Activated CD4-positive, CD25-positive, alpha-beta regulatory T cell (primary cell): ENCODE results near the gene ST6GALNAC3.

Experiments used
- DNase-seq, 4 experiments: peaks; one replicate each; lab custom pipeline; 2025; lab: John Stamatoyannopoulos, UW

The ST6GALNAC3 gene

DNA sequence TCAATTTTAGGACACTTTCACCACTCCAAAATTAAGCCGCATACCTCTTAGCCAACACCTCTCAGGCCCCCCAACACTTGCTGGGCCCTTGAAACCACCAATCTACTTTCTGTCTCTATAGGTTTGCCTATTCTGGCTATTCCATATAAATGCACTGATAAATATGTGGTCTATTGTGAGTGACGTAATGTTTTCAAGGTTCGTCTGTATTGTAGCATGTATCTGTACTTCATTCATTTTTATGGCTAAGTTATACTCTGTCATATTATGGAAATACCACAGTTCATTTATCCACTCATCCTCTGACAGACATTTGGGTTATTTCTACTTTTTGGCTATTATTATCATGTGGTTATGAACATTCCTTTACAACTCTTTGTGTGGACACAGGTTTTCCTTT lies 432.8 kb downstream of the ST6GALNAC3 start:
- no peak for DNase-seq

DNA sequence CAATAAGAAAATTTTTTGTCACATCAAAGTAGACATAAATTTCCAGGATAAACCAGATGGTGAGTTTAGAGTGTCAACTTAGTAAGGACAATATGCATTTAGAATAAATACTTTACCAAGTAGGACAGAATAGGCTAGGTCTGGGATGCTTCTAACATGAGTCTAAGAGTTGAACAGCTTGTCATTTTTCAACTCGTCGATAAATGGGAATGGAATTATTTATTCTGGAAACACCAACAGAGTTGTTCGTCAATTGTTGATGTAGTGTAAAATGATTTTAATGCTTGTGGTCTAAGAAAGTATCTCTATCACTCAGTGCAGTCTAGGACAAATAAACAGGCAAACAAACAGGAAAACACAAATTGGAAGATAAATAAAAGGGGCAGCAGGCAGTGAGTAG lies 434.3 kb downstream of the ST6GALNAC3 start:
- DNase-seq, result no peak

DNA sequence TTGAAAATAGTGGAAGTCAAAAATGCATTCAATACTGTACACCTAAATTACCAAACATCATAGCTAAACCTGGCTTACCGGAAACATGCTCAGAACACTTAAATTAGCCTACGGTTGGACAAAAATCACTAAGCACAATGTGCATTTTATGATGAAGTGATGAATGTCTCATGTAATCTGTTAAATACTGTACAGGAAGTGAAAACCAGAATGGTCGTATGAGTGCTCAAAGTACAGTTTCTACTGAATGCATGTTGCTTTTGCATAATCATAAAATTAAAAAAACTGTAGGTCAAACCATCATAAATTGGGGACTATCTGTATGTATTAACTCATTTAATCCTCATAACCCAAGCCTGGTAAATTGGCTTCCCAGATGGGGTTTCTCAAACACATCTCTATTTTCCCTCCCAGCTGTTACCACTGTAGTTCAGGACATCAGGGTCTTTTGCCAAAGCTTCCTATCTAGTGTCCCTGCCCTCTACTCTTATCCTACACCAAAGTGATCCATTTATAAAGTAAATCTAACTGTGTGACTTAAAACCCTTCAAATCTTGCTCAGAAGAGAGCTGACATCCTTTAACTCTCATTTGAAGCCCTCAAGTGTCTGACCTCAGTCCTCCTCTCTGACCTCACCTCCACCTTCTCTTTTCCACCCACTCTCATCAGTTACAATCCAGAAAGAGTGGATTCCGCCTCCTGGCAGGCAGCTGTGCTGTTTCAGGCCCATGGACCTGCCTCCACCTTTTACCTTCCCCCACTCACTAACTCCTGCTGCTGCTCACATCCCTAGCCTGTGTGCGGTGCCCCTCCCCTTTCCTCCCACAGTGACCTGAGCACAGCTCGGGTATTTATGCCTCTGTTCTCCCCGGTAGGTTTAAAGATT lies 436.4 kb downstream of the ST6GALNAC3 start:
- DNase-seq, result no peak

DNA sequence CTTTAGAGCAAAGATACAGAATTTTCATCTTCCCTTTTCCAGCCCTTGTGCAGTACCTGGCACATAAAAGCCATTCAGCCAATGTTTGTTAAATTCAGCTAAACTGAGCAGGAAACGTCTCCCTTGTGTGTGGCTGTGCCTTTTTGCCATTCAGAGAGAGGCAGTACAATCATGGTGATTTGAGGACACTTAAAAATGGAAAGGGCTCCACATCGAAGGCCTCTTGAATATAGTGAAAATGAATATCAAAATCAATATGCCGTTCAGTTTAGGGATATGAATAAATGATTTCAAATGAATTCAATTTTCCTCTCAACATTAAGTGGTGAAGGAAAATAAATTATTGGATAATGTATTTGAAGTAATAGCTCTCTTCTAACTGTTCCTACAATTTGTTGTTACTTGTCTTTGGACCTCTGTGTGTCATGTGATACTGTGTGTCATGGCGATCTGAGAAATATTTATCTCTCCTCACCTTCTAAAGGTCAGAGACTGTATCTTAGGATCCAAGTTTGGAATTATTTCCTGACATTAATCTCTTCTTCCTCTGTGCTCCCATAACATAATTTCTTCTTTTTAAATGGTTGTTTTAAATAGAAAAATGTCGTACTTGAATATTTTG lies 437.1 kb downstream of the ST6GALNAC3 start:
- DNase-seq, result no peak

DNA sequence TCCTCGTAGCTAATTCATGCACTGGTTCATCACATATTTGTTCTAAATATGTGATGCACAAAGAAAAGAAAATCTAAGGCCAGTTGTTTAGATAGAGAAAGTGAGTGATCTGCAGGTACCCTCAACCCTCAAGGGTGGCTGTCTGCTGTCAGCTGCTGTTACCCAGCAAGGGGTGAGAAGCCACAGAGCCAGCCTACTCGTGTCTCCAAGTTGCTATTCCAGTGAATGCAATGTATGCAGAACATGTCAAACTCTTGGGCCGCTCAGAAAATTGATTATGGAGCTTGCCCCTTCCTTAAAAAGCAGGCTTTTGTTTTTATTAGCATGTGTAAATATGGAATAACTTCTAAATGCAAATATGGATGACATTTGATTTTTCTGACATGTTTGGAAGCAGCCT lies 456.4 kb downstream of the ST6GALNAC3 start:
- DNase-seq, result no peak

DNA sequence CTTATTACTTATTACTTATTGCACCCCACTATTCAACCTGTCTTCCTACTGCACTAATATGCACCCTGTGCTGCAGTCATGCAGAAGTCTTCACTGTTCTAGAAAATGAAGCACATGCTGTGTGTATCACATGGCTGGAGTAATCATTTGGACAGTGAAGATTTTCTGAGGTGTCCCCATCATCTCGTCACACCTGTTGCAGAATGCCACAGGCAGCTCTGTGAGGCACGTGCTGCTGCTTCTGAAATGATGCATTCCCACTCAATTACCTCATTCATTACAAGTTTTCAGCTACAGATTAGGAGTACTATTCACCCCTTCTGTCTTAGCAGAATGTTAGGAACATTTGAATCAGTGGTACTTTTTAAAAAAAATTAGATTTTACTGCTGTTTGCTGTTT lies 467.1 kb downstream of the ST6GALNAC3 start:
- no peak for DNase-seq

DNA sequence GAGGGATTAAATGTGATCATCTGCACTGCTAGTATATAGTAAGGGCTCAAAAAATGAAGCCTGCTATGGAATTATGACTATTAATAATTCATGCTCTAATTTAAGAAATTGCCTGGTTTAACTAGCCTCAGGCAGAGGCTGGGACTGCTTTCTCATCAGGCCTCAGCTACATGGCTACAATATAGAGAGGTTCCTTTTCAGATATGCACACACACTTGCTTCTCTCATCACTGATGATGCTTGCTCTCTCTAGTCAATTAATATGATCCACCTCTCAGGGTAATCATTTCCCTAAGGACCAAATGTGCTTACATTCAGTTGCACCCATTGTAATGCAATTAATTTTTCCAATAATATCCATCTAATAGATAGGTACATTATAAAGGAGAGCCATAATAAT lies 467.8 kb downstream of the ST6GALNAC3 start:
- no peak for DNase-seq

DNA sequence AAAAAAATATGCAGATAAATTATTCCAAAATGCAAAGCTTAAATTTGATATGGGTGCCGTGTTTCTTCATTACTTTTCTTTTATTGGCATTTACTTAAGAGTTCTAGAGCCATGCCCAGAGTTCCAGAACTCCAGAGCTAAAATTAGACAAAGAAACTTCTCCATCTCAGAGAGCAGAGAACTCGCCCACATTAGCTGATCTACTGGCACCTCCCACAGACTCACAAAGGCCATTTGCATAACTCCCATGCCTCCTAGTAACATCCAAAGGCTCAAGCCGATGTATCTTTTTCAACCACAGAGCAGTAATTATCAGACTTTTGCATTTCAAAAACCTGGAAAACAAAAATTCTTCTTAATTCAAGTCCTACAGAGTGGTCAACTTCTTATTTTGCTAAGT lies 468.9 kb downstream of the ST6GALNAC3 start:
- DNase-seq, result no peak

DNA sequence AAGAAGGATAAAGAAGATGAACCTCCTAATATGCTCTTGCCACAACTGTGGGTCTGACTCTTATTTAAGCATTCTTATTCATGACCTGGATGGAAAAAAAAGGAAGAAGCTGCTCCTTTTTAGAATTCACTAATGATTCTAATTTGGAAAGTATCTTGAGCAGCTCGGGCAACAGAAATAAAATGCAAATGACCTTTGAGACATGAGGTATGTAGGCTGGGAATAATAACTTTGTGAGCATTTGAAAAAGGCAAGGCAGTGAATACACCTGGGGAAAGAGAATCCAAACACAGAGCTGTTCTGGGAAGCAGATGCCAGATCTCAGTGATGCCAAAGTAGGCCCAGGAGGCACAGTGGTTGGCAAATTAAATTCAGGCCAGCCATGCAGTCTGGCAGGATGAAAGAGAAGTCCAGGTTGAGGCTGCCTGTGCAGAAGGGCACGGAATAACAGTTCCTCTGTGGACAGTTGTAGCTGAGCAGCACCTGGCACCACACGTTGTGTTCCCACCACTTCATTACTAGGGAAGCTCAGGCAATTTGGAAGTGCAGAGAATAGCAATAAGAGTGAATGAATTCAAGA lies 471.9 kb downstream of the ST6GALNAC3 start:
- no peak for DNase-seq

DNA sequence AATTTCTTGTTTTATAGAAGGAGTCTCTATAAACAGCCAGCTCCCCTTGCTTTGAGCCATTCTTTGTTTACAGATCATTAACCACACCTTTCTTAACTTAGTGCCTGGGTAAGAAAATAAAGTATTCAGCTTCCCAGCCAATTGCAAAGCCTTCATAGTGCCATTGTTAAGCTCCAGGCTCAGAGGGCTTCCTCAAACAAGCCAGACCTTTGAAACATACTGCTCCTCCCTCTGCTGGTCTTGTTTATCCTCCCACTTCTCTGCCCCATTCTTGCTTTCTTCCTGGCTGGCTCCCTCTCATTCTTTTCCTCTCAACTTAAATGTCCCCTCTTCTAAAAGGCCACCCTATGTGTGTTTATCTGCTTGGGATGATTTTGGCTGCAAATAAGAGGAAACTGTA lies 473.4 kb downstream of the ST6GALNAC3 start:
- no peak for DNase-seq

DNA sequence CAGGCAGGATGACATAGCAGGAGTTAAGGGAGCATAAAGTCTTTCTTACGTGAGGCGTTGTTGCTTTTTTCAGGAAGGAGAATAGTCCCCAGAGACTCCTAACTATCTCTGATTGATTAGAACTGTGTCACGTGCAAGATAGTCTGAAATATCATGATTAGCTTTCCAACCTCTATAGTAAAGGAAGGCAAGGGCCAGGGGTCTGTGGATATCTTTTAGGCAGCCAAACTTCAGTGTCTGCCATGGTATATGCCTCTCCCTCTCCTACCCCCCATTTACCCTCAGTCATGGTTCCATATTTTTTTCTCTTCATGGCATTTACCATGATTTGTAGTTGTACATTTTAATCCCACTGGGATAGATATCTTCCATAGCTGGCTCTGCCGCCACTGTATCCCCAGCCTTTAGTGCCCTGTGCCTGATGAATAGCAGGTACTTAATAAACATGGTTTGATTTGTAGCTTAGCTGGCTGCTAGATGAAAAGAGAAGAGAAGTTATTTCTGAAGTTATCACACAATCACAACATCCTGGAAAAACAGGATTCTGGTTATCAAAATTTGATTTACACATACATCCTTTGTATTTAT lies 474.1 kb downstream of the ST6GALNAC3 start:
- DNase-seq, result no peak

DNA sequence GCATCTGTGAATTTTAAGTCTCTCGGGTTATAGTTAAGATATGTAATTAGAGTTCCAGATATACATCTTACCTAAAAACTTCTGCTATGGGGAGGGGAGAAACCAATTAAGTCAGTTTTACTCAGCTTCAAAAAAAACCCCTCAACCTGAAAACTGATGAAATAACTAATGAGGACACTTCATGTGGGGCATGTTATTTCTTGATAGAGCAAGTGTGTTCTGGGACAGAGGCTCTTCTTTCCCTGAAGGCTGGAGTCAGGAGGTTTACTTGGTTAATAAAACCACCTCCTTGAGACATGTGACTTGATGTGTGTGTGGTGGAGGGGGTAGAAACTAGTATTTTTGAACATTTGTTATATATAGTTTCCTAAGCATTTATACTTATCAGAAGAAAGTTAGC lies 479.7 kb downstream of the ST6GALNAC3 start:
- DNase-seq, result no peak

DNA sequence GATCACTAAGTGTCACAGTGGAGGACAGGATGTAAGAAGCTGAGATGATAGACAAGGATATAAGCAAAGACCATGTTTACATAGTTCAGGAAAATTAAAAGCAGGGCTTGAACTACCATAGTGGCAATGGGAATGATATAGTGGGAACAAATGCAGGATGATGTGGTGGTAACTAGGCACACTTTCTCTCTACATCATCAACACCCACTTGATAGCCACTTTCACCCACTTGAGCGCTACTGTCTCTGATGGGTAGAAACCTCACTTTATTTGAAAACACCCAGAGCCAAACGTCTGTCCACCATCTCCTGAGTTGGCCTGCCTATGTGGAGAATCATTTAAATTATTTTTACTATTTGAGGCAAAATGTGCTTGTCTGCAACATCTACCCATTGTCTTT lies 487.7 kb downstream of the ST6GALNAC3 start:
- DNase-seq, result no peak

DNA sequence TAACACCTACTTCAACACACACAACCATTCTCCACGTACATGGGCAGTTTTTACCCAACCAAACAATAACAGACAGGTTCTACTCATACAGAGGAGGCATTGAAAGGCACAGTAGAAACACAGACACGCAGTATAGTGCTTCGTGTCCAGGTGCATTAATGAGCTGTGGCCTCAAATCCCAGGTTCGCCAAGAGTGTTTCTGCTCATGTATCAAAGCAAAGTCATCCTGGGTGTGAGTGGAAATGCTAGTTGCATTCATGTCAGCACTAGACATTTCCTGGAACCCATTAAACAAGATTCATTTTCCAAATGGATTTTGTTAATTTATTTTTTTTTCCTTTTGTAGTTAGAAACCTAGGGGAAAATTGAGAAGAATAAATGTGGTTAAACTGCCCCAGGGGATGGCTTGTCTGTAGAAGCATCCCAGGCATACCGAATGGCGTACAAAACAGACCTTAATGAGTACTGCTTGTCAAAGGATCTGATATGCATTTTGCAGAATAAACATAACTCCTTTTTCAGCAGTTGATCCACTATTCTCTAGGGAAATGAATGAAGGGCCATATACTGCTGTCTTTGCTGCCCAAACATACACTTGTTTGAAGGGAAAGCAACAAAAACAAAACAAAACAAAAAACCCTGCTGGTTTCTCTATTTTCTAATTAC lies 494.2 kb downstream of the ST6GALNAC3 start:
- no peak for DNase-seq

DNA sequence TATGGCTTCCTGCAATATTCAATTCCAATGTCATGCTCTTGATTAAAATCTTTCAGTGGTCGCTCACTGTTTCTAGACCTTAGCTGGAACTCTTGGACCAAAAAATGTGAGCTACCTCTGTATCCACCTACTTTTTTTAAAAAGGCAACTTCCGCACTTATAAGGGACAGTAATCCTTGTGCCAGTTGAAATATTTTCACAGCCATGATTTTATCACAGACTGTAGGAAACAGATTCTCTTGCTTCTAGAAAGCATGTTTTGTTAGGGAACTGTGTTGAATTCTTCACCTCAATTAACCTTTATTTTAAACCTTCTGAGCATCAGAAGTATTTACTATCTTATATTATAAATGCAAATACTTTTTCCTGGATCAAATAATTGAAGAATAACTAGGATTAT lies 496.7 kb downstream of the ST6GALNAC3 start:
- DNase-seq, result no peak

DNA sequence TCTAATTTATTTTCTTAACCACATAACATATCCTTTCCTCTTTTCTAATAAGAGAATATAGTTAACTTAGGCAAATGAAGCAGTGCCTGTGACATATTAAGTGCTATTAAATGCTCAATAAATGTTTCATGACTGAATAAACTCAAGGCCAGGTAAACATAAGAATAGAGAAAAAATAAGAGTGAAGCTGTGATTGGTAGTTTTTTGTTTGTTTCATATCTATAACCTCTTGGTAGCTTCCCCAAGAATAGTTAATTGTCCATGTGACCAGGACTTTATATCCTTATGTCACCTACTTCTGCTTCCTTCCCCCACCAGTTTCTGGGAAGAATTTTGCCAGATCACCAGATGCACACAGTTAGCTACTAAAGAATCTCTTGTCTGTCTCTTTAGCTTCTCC lies 497.7 kb downstream of the ST6GALNAC3 start:
- no peak for DNase-seq

DNA sequence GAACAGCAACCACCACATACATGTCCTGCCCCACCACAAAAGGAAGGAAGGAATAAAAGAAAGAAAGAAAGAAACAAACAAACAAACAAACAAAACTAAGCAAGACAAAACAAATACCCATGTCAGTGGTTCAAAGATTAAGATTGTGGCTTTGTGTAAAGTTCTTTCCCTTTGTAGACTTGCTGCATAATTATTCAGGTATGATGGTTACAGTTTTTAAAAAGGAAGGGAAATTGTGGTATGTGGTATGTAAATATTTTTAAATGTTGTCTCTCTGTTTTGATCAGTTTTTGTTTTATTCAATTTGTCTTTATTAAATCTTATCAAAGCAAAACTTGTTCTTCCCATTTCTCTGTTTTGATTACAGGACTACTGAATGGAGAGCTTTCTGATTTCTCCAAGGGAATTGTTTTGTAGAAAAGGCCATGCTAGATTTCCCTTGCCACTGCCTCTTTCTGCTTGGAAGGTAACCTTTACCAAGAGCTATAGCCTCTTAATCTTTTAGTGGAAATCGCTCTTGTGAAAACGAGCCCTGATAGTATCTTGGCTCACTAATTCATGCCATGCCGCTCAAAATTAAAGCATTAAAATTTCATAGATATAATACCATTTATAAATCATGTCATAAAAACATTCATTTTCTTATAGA lies 502.5 kb downstream of the ST6GALNAC3 start:
- no peak for DNase-seq

DNA sequence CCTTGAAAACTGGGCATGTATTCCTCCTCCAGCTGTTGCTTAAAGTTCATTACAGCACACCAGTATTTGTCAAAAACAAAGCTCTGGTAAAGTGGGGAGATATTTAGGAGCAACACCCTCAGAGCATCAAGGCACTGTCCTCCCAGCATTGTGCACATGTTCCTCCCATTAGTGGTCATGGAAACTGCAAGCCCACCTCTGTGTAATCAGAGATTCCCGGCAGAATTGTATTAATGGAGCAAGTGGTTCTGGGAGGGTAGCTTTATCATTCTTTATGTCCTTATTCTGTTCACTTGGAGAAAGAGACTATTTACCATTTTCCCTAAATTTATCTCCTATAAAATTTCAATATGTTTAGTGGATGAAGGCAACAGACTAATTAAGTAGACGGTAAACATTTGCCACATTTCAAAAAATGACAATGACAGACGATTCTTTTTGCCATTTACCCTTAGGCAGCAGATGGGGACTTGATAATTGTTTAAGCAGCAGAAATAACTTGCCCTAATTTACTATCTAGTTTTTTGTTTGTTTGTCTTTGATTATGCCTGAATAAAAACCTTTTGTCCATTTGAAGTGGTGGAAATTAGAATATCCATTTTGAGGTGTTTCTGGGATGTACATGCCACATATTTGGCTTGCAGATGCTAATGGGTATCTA lies 503.1 kb downstream of the ST6GALNAC3 start:
- DNase-seq, result no peak

DNA sequence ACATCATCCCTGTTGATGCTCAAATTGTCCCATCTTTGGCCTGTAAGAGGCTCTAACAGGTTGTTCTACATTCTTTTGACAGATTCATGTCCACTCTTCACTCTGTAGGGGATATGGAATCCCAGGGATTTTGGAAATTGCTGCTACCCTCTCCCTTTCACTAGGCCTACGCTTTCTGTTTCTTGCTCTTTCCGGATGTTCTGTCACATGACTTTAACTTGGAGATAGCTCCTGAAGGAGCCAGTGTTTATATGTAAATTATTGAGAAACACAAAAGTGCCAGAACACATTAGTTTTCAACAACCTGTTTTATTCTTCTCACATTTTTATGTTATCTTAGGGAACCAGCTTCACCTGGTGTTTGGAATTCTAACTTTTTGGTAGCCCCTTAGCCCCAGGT lies 505.7 kb downstream of the ST6GALNAC3 start:
- no peak for DNase-seq

DNA sequence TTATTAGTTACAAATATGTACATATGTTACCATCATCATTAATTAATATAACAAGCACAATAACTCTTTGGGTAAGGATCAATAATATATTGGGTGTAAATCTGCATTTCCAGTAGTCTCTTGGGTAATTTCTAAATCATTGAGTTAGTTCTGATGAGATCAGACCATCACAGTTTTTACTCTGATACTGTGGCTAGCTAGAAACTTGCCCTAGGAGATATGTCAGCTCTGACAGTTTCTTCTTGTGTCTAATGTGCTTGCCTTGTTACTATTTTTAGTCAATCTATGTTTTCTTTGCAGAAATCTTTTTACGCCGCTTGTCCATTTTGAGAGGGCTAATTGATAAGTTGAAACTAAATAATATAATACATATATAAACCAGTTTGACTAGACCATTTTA lies 507.2 kb downstream of the ST6GALNAC3 start:
- DNase-seq, result no peak

DNA sequence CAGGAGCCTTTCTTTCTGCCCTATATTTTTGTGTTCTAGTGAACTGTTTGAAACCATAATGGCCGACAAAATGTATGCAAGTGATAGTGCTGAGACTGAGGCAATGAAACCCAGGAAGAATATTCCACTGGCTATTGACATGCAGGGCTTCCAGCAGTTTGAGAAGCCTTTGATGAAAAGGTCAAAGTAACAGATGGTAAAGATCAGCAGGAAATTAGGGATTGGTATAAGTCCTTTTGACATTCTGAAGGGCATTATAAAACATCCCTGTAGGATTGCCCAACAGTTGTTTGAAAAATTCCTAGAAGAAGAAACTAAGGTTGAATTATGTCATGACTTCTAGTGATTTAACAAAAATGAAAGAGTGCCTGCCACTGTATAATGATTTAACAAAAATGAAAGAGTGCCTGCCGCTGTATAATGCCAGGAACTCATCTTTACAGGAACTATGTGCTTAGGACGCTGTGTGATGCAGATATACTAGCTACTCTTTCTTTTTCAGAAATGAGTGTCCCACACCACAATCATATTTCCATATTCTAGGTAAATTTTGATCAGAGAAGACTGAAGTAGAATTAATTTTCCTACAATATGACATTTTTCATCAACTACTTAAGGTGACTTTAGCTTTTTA lies 508.8 kb downstream of the ST6GALNAC3 start:
- no peak for DNase-seq
